H1 (cell line): ENCODE data around the gene DLG1. TPM values are rescaled to one million over a fixed set of nuclear protein-coding genes. Genes with fewer than 3 reads are reported as not detected.

ENCODE experiments used
- CTCF ChIA-PET: fragments of 300-600 bp; sonication (Branson Sonifier 250); formaldehyde crosslinking; loops from one replicate; lab custom pipeline; 2021; ENCODE audit not compliant: partially characterized antibody; lab: Charles Lee
- POLR2A ChIA-PET: fragments of 300-600 bp; sonication (Branson Sonifier 250); formaldehyde crosslinking; loops from one replicate; lab custom pipeline; 2021; ENCODE audit warnings: inconsistent platforms; ENCODE audit not compliant: partially characterized antibody; lab: Charles Lee
- DNase-seq, 2 experiments: peaks; one replicate each; pipeline versions ENCODE4 v3.0.0 to v3.0.0-alpha.2; 2010 to 2022; ENCODE audit warnings: low spot score in 2 of 2, low read depth in 1 of 2, mixed read lengths in 1 of 2
- FAIRE-seq: peaks from 2 replicates; lab custom pipeline; 2011; peaks lifted over from hg19 to GRCh38; lab: Jason Lieb, UNC
- H2AFZ ChIP-seq: 2 replicates; pipeline ENCODE4 v1.8.1; 2012; ENCODE audit warnings: low read length, inconsistent platforms
- H2AK5ac ChIP-seq: 2 replicates; pipeline ENCODE4 v1.6.1; 2013; ENCODE audit warnings: low read depth, low read length
- H2BK120ac ChIP-seq: replicated peaks from 2 replicates; pipeline ENCODE3; 2013; ENCODE audit warnings: low read depth, low read length, inconsistent platforms
- H2BK12ac ChIP-seq: 2 replicates; pipeline ENCODE4 v1.6.1; 2013; ENCODE audit warnings: low read depth, low read length
- H2BK15ac ChIP-seq: 2 replicates; pipeline ENCODE4 v1.6.1; 2013; ENCODE audit warnings: low read length
- H2BK20ac ChIP-seq: 2 replicates; pipeline ENCODE4 v1.6.1; 2013; ENCODE audit warnings: low read length
- H2BK5ac ChIP-seq: 2 replicates; pipeline ENCODE4 v1.6.1; 2013; ENCODE audit warnings: low read depth, low read length
- H3K14ac ChIP-seq: 2 replicates; pipeline ENCODE4 v1.6.1; 2013; ENCODE audit warnings: inconsistent platforms; ENCODE audit not compliant: insufficient read length
- H3K18ac ChIP-seq: 2 replicates; pipeline ENCODE4 v1.6.1; 2013; ENCODE audit warnings: low read length; ENCODE audit errors: extremely low read depth
- H3K23ac ChIP-seq: 2 replicates; pipeline ENCODE4 v1.6.1; 2013; ENCODE audit warnings: inconsistent platforms; ENCODE audit not compliant: insufficient read length
- H3K23me2 ChIP-seq: 2 replicates; pipeline ENCODE4 v1.6.1; 2013; ENCODE audit warnings: low read depth, low read length
- H3K27ac ChIP-seq: 2 replicates; pipeline ENCODE4 v1.6.1; 2011; ENCODE audit warnings: low read depth, low read length, inconsistent platforms
- H3K27me3 ChIP-seq, 4 experiments: replicated peaks in 1 of 4; 1 replicate in 1 of 4; 2 replicates in 3 of 4; pipeline versions ENCODE4 v1.6.1 to v1.8.1; 2011 to 2013; ENCODE audit warnings: low read length in 3 of 4, mild to moderate bottlenecking in 3 of 4, inconsistent platforms in 2 of 4, mixed read lengths in 2 of 4, moderate library complexity in 1 of 4; ENCODE audit not compliant: control insufficient read depth in 3 of 4, insufficient read depth in 3 of 4; ENCODE audit errors: extremely low read depth in 1 of 4
- H3K36me3 ChIP-seq, 4 experiments: 2 replicates each; pipeline versions ENCODE4 v1.6.1 to v1.8.1; 2011 to 2013; ENCODE audit warnings: mild to moderate bottlenecking in 4 of 4, low read length in 3 of 4, moderate library complexity in 2 of 4, control low read depth in 1 of 4, inconsistent platforms in 1 of 4; ENCODE audit not compliant: insufficient read depth in 4 of 4, control insufficient read depth in 2 of 4
- H3K4ac ChIP-seq: replicated peaks from 2 replicates; pipeline ENCODE3; 2013; ENCODE audit warnings: low read length, low read depth, mixed read lengths, inconsistent platforms; ENCODE audit not compliant: insufficient read length
- H3K4me1 ChIP-seq, 4 experiments: replicated peaks in 1 of 4; 1 replicate in 1 of 4; 2 replicates in 3 of 4; pipeline versions ENCODE4 v1.6.1 to v1.8.1; 2011 to 2013; ENCODE audit warnings: low read length in 3 of 4, inconsistent platforms in 2 of 4, mixed read lengths in 1 of 4; ENCODE audit not compliant: insufficient read depth in 4 of 4, control insufficient read depth in 3 of 4
- H3K4me2 ChIP-seq, 2 experiments: 2 replicates each; pipeline versions ENCODE4 v1.6.1 to v1.8.1; 2011 to 2013; ENCODE audit warnings: low read depth in 2 of 2, low read length in 2 of 2, control low read depth in 1 of 2, inconsistent platforms in 1 of 2, mild to moderate bottlenecking in 1 of 2; ENCODE audit not compliant: insufficient read depth in 1 of 2
- H3K4me3 ChIP-seq, 4 experiments: fragments of 200-600, 300-600 bp in 1 of 4; sonication (generic), shearing (Covaris generic), sonication (Bioruptor Twin) in 1 of 4; 2 replicates each; pipeline versions ENCODE4 v1.5.1 to v1.8.1; 2011 to 2016; ENCODE audit warnings: low read length in 4 of 4, low read depth in 3 of 4, control low read depth in 2 of 4, inconsistent platforms in 2 of 4, mild to moderate bottlenecking in 2 of 4, mixed read lengths in 1 of 4, moderate library complexity in 1 of 4; ENCODE audit not compliant: insufficient read depth in 2 of 4; ENCODE audit errors: extremely low read depth in 1 of 4
- H3K56ac ChIP-seq: replicated peaks from 2 replicates; pipeline ENCODE3; 2013; ENCODE audit warnings: low read depth, mild to moderate bottlenecking, mixed read lengths, low read length, inconsistent platforms; ENCODE audit not compliant: insufficient read length
- H3K79me1 ChIP-seq: 2 replicates; pipeline ENCODE4 v1.6.1; 2013; ENCODE audit warnings: low read depth, low read length, control low read depth
- H3K79me2 ChIP-seq, 2 experiments: 2 replicates each; pipeline versions ENCODE4 v1.6.1 to v1.8.1; 2012 to 2013; ENCODE audit warnings: low read length in 2 of 2, mild to moderate bottlenecking in 2 of 2, inconsistent platforms in 1 of 2; ENCODE audit not compliant: insufficient read depth in 2 of 2, control insufficient read depth in 1 of 2
- H3K9ac ChIP-seq, 4 experiments: replicated peaks in 1 of 4; 1 replicate in 1 of 4; 2 replicates in 3 of 4; pipeline versions ENCODE4 v1.6.1 to v1.8.1; 2011 to 2013; ENCODE audit warnings: low read depth in 3 of 4, low read length in 3 of 4, control low read depth in 2 of 4, mild to moderate bottlenecking in 2 of 4, moderate library complexity in 2 of 4, inconsistent platforms in 1 of 4; ENCODE audit errors: extremely low read depth in 1 of 4
- H3K9me3 ChIP-seq, 2 experiments: 2 replicates each; pipeline versions ENCODE4 v1.6.1 to v1.8.1; 2012 to 2013; ENCODE audit warnings: mild to moderate bottlenecking in 2 of 2, moderate library complexity in 2 of 2, control low read depth in 1 of 2, inconsistent platforms in 1 of 2, low read depth in 1 of 2, low read length in 1 of 2, mixed read lengths in 1 of 2; ENCODE audit not compliant: insufficient read depth in 2 of 2
- H4K20me1 ChIP-seq, 2 experiments: replicated peaks in 1 of 2; 2 replicates each; pipeline versions ENCODE3 to v1.8.1; 2011 to 2013; ENCODE audit warnings: inconsistent platforms in 2 of 2, low read length in 2 of 2, mild to moderate bottlenecking in 1 of 2; ENCODE audit not compliant: insufficient read depth in 2 of 2, control insufficient read depth in 1 of 2
- H4K5ac ChIP-seq: 2 replicates; pipeline ENCODE4 v1.6.1; 2013; ENCODE audit warnings: low read length, low read depth, mixed read lengths, inconsistent platforms; ENCODE audit not compliant: insufficient read length
- H4K8ac ChIP-seq: 2 replicates; pipeline ENCODE4 v1.8.0; 2013; ENCODE audit warnings: mild to moderate bottlenecking, moderate library complexity, low read length, inconsistent platforms; ENCODE audit not compliant: insufficient read depth; ENCODE audit errors: extremely low read depth
- H4K91ac ChIP-seq: replicated peaks from 2 replicates; pipeline ENCODE3; 2013; ENCODE audit warnings: low read length, mixed read lengths, inconsistent platforms; ENCODE audit not compliant: insufficient read length
- CBX8 ChIP-seq: fragments of 300-800, 300-1000 bp; sonication (generic); IDR thresholded peaks from 2 replicates; pipeline ENCODE4 v1.7.1; 2016; ENCODE audit warnings: low read depth, low read length, borderline replicate concordance
- CREB1 ChIP-seq: IDR thresholded peaks from 2 replicates; pipeline ENCODE4 v1.6.1; 2012; ENCODE audit warnings: inconsistent platforms
- KDM4A ChIP-seq: IDR thresholded peaks from one replicate; pipeline ENCODE4 v1.7.1; 2012; ENCODE audit warnings: low read depth, mild to moderate bottlenecking, moderate library complexity, low read length, inconsistent platforms; ENCODE audit not compliant: severe bottlenecking
- WGBS, 2 experiments: shearing (Covaris generic) in 1 of 2; methylation state at CpG; one replicate each; pipeline versions ENCODE4 v1.1.6 to v1.1.7; 2013 to 2015; ENCODE audit warnings: low lambda C conversion rate in 2 of 2, mixed read lengths in 2 of 2, inconsistent platforms in 1 of 2, low coverage in 1 of 2, missing lambda C conversion rate in 1 of 2; ENCODE audit not compliant: insufficient replicate concordance in 2 of 2, insufficient coverage in 1 of 2, insufficient read length in 1 of 2; ENCODE audit errors: extremely low coverage in 1 of 2, missing lambda C conversion rate in 1 of 2; 5-methylcytosine and 5-hydroxymethylcytosine counted together
- polyA plus RNA-seq, 7 experiments: library from polyadenylated mRNA; depleted of rRNA in 3 of 7; stranded (reverse) in 5 of 7; unstranded in 2 of 7; fragments of >200 nt in 5 of 7; fragments of 200-250 nt in 2 of 7; gene quantifications; 1 replicate in 5 of 7; 2 replicates in 1 of 7; 4 replicates in 1 of 7; pipeline versions ENCODE4 v1.2.1 to v1.2.3, GENCODE V29; 2011 to 2013; ENCODE audit warnings: missing spikeins in 2 of 7, mixed read lengths in 2 of 7
- total RNA-seq: library from RNA; stranded (reverse); fragmentation: NEBNext Ultra II Directional; extraction: Animal tissue kit (Norgen Biotek cat#: 25700); gene quantifications from 2 replicates; pipeline ENCODE4 v1.2.1, GENCODE V29; 2021
- TF ChIP-seq, protein P1 (sequence below): IDR thresholded peaks from 2 replicates; pipeline ENCODE4 v1.6.1; 2011; ENCODE audit warnings: low read length, improper control_type of control experiment

The DLG1 gene
- total and polyA plus RNA-seq, 2 of the 8 experiments (the other 6 are each of a cell fraction or from before 2014, with no cell fraction given), result 13.4 to 78.8 TPM

DNA sequence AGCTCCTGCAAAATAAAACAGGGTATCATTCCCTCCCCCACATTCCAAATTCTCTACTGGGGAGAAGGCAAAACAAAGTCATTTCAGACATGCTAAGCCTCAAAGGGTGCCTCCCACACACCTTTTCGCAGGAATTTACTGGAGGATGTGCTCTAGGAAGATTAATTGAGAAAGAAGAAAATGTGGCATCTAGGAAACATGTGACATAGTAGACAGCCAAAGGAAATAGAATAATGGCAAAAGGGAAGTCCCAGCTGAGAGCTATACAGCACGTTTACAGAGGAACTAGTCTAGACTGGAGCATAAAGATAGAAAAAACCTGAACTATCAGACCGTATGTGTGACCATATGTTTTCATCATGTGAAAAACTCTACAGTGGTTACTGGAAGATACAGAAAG, 210.0 kb downstream of the DLG1 start:
- H4K20me1 ChIP-seq, result no peaks in the 10 kb centered on the region
- no peak overlapping the region for H2AK5ac ChIP-seq
- no peak overlapping the region for H3K18ac ChIP-seq
- no peak overlapping the region for H3K14ac ChIP-seq
- TF ChIP-seq CREB1 (no peak), CBX8 (no peak), KDM4A (no peak)
- TF ChIP-seq, protein P1, sequence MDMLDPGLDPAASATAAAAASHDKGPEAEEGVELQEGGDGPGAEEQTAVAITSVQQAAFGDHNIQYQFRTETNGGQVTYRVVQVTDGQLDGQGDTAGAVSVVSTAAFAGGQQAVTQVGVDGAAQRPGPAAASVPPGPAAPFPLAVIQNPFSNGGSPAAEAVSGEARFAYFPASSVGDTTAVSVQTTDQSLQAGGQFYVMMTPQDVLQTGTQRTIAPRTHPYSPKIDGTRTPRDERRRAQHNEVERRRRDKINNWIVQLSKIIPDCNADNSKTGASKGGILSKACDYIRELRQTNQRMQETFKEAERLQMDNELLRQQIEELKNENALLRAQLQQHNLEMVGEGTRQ, result no peak
- H3K56ac ChIP-seq, result no peak overlapping the region
- ChIA-PET POLR2A (no interaction called here), CTCF (no interaction called here)
- no peaks in the 10 kb centered on the region for H3K9me3 ChIP-seq
- no peaks in the 10 kb centered on the region for H3K79me2 ChIP-seq
- H2BK120ac ChIP-seq, result no peak overlapping the region
- no peak overlapping the region for H2BK5ac ChIP-seq
- no peak overlapping the region for H2BK12ac ChIP-seq
- H3K4me2 ChIP-seq, result no peak overlapping the region
- no peak overlapping the region for H4K5ac ChIP-seq
- H3K27ac ChIP-seq, result no peak overlapping the region
- H3K23me2 ChIP-seq, result no peaks in the 10 kb centered on the region
- no peak overlapping the region for H3K4ac ChIP-seq
- DNase-seq (no peak), FAIRE-seq (no peak)
- H4K91ac ChIP-seq, result no peak overlapping the region
- H3K4me3 ChIP-seq, result no peak overlapping the region
- peaks cover 0 to 5% (median 2%) of the 10 kb centered on the region in 4 experiments; a peak in 4 of 8 replicates for H3K36me3 ChIP-seq
- no peak overlapping the region for H2BK20ac ChIP-seq
- no peak overlapping the region for H2BK15ac ChIP-seq
- H3K23ac ChIP-seq, result no peak overlapping the region
- WGBS, 2 experiments, result 86% methylated on average over 3 of the region's 3 CpGs; no CpG with 5 or more reads in 1 of the 2 experiments
- H2AFZ ChIP-seq, result no peak overlapping the region
- no peaks in the 10 kb centered on the region for H3K27me3 ChIP-seq
- no peaks in the 10 kb centered on the region for H3K79me1 ChIP-seq
- H3K4me1 ChIP-seq, result no peaks in the 10 kb centered on the region
- H3K9ac ChIP-seq, result no peak overlapping the region
- H4K8ac ChIP-seq, result no peak overlapping the region
